Cardiac fibroblast (primary cell): ENCODE results near the gene CEACAM5.

Experiments
- DNase-seq, 2 donors: peaks; one replicate each; pipeline versions ENCODE4 v3.0.0 to v3.0.0-alpha.2; 2010; ENCODE audit warnings: low read depth in 2 of 2
- H3K4me3 ChIP-seq, 2 donors: replicated peaks in 1 of 2; 1 replicate in 1 of 2; 2 replicates in 1 of 2; pipeline ENCODE4 v1.5.1; 2011; ENCODE audit warnings: low read depth in 2 of 2, low read length in 2 of 2, mild to moderate bottlenecking in 2 of 2, moderate library complexity in 1 of 2
- TF ChIP-seq, protein P1 (sequence below): IDR thresholded peaks from one replicate; pipeline ENCODE4 v1.5.1; 2011; ENCODE audit warnings: low read depth, mild to moderate bottlenecking, low read length, inconsistent platforms

CEACAM5 gene

DNA sequence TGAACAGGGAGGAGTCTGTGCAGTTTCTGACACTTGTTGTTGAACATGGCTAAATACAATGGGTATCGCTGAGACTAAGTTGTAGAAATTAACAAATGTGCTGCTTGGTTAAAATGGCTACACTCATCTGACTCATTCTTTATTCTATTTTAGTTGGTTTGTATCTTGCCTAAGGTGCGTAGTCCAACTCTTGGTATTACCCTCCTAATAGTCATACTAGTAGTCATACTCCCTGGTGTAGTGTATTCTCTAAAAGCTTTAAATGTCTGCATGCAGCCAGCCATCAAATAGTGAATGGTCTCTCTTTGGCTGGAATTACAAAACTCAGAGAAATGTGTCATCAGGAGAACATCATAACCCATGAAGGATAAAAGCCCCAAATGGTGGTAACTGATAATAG is 63.0 kb downstream of the CEACAM5 start:
- TF ChIP-seq, protein P1, sequence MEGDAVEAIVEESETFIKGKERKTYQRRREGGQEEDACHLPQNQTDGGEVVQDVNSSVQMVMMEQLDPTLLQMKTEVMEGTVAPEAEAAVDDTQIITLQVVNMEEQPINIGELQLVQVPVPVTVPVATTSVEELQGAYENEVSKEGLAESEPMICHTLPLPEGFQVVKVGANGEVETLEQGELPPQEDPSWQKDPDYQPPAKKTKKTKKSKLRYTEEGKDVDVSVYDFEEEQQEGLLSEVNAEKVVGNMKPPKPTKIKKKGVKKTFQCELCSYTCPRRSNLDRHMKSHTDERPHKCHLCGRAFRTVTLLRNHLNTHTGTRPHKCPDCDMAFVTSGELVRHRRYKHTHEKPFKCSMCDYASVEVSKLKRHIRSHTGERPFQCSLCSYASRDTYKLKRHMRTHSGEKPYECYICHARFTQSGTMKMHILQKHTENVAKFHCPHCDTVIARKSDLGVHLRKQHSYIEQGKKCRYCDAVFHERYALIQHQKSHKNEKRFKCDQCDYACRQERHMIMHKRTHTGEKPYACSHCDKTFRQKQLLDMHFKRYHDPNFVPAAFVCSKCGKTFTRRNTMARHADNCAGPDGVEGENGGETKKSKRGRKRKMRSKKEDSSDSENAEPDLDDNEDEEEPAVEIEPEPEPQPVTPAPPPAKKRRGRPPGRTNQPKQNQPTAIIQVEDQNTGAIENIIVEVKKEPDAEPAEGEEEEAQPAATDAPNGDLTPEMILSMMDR, result no peak
- no peak for DNase-seq
- H3K4me3 ChIP-seq, result no peak overlapping the region

DNA sequence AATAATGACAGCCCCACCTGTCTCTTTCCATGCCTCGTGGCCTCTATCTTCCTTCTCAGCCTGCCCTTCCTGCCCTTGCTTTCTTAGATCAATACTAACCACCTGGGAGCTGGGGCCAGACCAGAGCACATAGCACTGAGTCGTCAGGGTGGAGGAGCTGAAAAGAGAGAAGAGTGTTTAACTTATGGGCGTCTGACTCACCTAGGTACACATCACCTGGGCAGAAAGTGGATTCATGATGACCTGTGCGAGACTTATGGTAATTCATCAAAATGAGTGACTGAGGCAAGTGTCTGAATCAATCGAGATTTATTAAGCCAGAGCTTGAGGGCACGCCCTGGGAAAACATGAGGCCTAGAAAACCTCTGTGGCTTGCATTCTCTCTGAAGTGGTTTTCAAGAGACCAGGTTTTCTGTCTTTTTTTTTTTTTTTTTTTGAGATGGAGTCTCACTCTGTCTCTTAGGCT is 66.1 kb downstream of the CEACAM5 start:
- H3K4me3 ChIP-seq, result no peak overlapping the region
- TF ChIP-seq, protein P1, result no peak
- no peak for DNase-seq

DNA sequence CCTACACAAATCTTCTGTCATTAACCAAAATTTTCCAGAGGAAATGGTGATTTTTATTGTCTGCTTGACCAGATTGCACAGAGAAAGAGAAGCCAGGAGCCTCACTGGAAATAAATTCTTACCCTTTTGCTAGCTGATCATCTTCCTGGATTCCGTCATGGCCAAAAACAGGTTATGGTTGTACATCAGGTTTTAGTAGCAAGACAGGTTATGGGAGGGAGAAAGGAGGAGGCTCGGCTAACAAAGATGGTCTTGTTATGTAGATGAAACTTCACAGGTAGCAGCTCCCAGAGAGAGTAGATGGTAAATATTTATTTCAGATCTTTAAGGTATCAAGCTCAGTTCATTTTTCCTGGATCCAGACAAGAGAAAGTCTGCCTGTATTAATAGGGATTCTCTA is 68.3 kb downstream of the CEACAM5 start:
- no peak for DNase-seq
- no peak overlapping the region for H3K4me3 ChIP-seq
- TF ChIP-seq, protein P1, result no peak
